K562 (cell line): Measurements from ENCODE around the gene SLC17A8. TPM values are rescaled to one million over a fixed set of nuclear protein-coding genes. Genes with fewer than 3 reads are reported as not detected.

Source experiments
- FOSL1 ChIP-seq: fragments of 200-800 bp; sonication (Bioruptor generic); conservative IDR thresholded peaks from 2 replicates; pipeline ENCODE4 v1.6.1; 2016; ENCODE audit warnings: missing genetic modification characterization, missing compliant biosample characterization
- FOXA1 ChIP-seq: fragments of 450-650 bp; IDR thresholded peaks from 2 replicates; pipeline ENCODE4 v1.6.1; 2016; ENCODE audit warnings: mild to moderate bottlenecking, borderline replicate concordance
- FOXJ3 ChIP-seq: sonication (generic); formaldehyde crosslinking; IDR thresholded peaks from 2 replicates; pipeline ENCODE4 v1.4.0; 2020; ENCODE audit warnings: mild to moderate bottlenecking, missing genetic modification reagents
- KLF1 ChIP-seq: fragments of 450-650 bp; IDR thresholded peaks from 2 replicates; pipeline ENCODE4 v1.6.1; 2016; ENCODE audit warnings: missing genetic modification characterization, missing compliant biosample characterization
- LARP7 ChIP-seq: fragments of 450-650 bp; IDR thresholded peaks from 2 replicates; pipeline ENCODE4 v1.6.1; 2016
- MAFK ChIP-seq: IDR thresholded peaks from 2 replicates; pipeline ENCODE4 v1.6.1; 2011; ENCODE audit warnings: low read length, improper control_type of control experiment
- MAZ ChIP-seq, 2 experiments: fragments of 450-650 bp in 1 of 2; sonication (generic) in 1 of 2; formaldehyde crosslinking; IDR thresholded peaks in 1 of 2; conservative IDR thresholded peaks in 1 of 2; 2 replicates each; pipeline versions ENCODE4 v1.4.0 to v1.5.0; 2020; ENCODE audit warnings: mild to moderate bottlenecking in 1 of 2, missing genetic modification reagents in 1 of 2
- MIER1 ChIP-seq: fragments of 450-650 bp; IDR thresholded peaks from 2 replicates; pipeline ENCODE4 v1.6.1; 2016; ENCODE audit warnings: antibody characterized with exemption, mild to moderate bottlenecking, low read depth
- PHF8 ChIP-seq: fragments of 200-600 bp; sonication (generic); IDR thresholded peaks from 2 replicates; pipeline ENCODE4 v1.6.1; 2012; ENCODE audit warnings: mixed run types, mild to moderate bottlenecking, inconsistent platforms, low read length, moderate library complexity, borderline replicate concordance
- SMC3 ChIP-seq: conservative IDR thresholded peaks from 2 replicates; pipeline ENCODE4 v1.6.1; 2011; ENCODE audit warnings: low read depth, low read length, improper control_type of control experiment; ENCODE audit not compliant: insufficient read depth
- TCF7 ChIP-seq: sonication (generic); IDR thresholded peaks from 2 replicates; pipeline ENCODE4 v1.6.1; 2016; ENCODE audit warnings: antibody characterized with exemption, borderline replicate concordance
- ZNF431 ChIP-seq: sonication (generic); formaldehyde crosslinking; IDR thresholded peaks from 2 replicates; pipeline ENCODE4 v1.8.0; 2022; ENCODE audit warnings: mild to moderate bottlenecking, missing genetic modification reagents
- polyA plus RNA-seq, 8 experiments: library from polyadenylated mRNA; depleted of rRNA in 4 of 8; stranded (reverse) in 5 of 8; unstranded in 3 of 8; fragments of >200 nt; fragmentation: Nextera tagmentation in 2 of 8; fragmentation: Illumina TruSeq in 1 of 8; extraction: Ambion mirVana in 2 of 8; extraction: Trizol in 1 of 8; gene quantifications; 2 replicates each; pipeline versions ENCODE4 v1.2.1 to v1.2.3, GENCODE V29; 2011 to 2014; ENCODE audit warnings: inconsistent platforms in 1 of 8, missing spikeins in 1 of 8
- total RNA-seq, 7 experiments: library from RNA; depleted of rRNA in 6 of 7; stranded (reverse); fragments of >200 nt in 6 of 7; fragmentation: Illumina TruSeq in 2 of 7; extraction: Trizol in 2 of 7; gene quantifications; 2 replicates each; pipeline versions ENCODE4 v1.2.1 to v1.2.3, GENCODE V29; 2011 to 2021; ENCODE audit warnings: low replicate concordance in 1 of 7
- TF ChIP-seq, protein P1 (sequence below): fragments of 450-650 bp; IDR thresholded peaks from 2 replicates; pipeline ENCODE4 v1.6.1; 2016; ENCODE audit warnings: mild to moderate bottlenecking, moderate library complexity

SLC17A8 gene
- total and polyA plus RNA-seq, 9 of the 15 experiments (the other 6 are each of a cell fraction or from before 2014, with no cell fraction given): 0.03 TPM; not detected in 8

DNA sequence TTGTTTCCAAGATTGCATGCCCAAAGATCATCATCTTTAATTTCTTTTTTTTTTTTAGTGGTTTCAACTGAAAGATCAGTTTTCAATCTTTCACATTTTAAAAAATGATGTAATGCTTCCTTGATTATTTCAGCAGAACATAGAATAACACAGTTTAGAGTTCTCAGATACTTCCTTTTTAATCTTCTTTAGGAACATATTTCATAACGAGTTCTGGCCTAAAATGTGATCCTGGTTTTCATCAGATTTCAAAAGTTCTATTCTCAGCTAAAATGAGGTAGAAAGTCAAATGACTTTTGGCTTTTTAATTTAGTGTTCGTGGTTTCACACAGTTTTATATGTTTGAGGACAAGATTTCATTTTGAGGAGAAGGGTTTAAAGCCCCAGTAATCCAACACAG, 76.8 kb downstream of the SLC17A8 start (continued):
- no peak for TF ChIP-seq MIER1
- no peak for TF ChIP-seq TCF7
- no peak for TF ChIP-seq SMC3
- no peak for TF ChIP-seq FOSL1
- TF ChIP-seq FOXA1: no peak
- TF ChIP-seq KLF1 (tag): no peak
- no peak for TF ChIP-seq PHF8
- TF ChIP-seq ZNF431 (CRISPR knock-in tag): no peak
- no peak for TF ChIP-seq FOXJ3 (CRISPR knock-in tag)
- TF ChIP-seq, protein P1, sequence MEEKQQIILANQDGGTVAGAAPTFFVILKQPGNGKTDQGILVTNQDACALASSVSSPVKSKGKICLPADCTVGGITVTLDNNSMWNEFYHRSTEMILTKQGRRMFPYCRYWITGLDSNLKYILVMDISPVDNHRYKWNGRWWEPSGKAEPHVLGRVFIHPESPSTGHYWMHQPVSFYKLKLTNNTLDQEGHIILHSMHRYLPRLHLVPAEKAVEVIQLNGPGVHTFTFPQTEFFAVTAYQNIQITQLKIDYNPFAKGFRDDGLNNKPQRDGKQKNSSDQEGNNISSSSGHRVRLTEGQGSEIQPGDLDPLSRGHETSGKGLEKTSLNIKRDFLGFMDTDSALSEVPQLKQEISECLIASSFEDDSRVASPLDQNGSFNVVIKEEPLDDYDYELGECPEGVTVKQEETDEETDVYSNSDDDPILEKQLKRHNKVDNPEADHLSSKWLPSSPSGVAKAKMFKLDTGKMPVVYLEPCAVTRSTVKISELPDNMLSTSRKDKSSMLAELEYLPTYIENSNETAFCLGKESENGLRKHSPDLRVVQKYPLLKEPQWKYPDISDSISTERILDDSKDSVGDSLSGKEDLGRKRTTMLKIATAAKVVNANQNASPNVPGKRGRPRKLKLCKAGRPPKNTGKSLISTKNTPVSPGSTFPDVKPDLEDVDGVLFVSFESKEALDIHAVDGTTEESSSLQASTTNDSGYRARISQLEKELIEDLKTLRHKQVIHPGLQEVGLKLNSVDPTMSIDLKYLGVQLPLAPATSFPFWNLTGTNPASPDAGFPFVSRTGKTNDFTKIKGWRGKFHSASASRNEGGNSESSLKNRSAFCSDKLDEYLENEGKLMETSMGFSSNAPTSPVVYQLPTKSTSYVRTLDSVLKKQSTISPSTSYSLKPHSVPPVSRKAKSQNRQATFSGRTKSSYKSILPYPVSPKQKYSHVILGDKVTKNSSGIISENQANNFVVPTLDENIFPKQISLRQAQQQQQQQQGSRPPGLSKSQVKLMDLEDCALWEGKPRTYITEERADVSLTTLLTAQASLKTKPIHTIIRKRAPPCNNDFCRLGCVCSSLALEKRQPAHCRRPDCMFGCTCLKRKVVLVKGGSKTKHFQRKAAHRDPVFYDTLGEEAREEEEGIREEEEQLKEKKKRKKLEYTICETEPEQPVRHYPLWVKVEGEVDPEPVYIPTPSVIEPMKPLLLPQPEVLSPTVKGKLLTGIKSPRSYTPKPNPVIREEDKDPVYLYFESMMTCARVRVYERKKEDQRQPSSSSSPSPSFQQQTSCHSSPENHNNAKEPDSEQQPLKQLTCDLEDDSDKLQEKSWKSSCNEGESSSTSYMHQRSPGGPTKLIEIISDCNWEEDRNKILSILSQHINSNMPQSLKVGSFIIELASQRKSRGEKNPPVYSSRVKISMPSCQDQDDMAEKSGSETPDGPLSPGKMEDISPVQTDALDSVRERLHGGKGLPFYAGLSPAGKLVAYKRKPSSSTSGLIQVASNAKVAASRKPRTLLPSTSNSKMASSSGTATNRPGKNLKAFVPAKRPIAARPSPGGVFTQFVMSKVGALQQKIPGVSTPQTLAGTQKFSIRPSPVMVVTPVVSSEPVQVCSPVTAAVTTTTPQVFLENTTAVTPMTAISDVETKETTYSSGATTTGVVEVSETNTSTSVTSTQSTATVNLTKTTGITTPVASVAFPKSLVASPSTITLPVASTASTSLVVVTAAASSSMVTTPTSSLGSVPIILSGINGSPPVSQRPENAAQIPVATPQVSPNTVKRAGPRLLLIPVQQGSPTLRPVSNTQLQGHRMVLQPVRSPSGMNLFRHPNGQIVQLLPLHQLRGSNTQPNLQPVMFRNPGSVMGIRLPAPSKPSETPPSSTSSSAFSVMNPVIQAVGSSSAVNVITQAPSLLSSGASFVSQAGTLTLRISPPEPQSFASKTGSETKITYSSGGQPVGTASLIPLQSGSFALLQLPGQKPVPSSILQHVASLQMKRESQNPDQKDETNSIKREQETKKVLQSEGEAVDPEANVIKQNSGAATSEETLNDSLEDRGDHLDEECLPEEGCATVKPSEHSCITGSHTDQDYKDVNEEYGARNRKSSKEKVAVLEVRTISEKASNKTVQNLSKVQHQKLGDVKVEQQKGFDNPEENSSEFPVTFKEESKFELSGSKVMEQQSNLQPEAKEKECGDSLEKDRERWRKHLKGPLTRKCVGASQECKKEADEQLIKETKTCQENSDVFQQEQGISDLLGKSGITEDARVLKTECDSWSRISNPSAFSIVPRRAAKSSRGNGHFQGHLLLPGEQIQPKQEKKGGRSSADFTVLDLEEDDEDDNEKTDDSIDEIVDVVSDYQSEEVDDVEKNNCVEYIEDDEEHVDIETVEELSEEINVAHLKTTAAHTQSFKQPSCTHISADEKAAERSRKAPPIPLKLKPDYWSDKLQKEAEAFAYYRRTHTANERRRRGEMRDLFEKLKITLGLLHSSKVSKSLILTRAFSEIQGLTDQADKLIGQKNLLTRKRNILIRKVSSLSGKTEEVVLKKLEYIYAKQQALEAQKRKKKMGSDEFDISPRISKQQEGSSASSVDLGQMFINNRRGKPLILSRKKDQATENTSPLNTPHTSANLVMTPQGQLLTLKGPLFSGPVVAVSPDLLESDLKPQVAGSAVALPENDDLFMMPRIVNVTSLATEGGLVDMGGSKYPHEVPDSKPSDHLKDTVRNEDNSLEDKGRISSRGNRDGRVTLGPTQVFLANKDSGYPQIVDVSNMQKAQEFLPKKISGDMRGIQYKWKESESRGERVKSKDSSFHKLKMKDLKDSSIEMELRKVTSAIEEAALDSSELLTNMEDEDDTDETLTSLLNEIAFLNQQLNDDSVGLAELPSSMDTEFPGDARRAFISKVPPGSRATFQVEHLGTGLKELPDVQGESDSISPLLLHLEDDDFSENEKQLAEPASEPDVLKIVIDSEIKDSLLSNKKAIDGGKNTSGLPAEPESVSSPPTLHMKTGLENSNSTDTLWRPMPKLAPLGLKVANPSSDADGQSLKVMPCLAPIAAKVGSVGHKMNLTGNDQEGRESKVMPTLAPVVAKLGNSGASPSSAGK: no peak
- no peak for TF ChIP-seq LARP7
- no peak for TF ChIP-seq MAZ (CRISPR knock-in tag; conservative IDR thresholded peaks at IDR 0.05 in 1 of 2, IDR thresholded peaks at IDR 0.05 in 1 of 2)
- no peak for TF ChIP-seq MAFK
